ENCODE results near the gene COL9A2. TPM values are rescaled to one million over a fixed set of nuclear protein-coding genes. Genes with fewer than 3 reads are reported as not detected.

The COL9A2 gene
- polyA plus RNA-seq, 1 of the 3 experiments (the other 2 are of a cell fraction), result 0.94 TPM

DNA sequence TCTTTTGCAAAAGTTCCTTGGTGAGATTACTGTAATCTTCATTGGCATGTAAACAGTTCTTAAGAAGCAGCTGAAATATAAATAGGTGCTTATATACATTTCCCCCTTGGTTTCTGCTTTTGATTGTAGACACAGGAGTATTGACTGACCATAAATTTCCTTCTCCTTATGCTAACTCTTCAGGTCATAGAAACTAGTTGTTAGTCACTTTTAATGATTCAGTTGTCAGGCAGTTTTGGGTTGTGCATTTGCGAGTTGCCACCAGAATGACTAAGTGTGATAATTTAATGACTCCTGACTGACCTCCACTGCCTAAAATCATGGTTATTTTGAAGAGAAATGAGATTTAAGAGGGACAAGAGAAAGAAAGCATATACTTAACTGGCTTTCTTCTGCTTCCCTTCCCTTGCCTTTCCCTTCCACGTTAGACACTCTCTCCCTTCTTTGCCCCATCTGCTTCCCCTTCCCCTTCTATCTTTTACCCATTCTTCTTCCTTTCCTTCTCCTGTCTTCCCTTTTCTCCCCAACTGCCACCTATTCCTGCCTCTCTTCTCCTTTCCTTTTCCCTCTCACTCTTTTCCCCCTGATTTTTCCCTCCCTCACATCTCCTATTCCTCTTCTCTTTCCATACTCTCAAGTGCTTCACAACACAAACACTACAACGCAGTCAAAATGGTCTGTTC lies 46.8 kb downstream of the COL9A2 start:
- Histone ChIP-seq H3K27me3 (ENCODE audit: insufficient read depth) (no peaks in the 10 kb centered on the region), H4K20me1 (ENCODE audit: insufficient read depth) (0 out of 2 replicates have a peak, but pooled peaks cover 4% of the 10 kb centered on the region), H3K4me1 (ENCODE audit: control insufficient read depth in 1 of 2, insufficient read depth in 2 of 2, low read depth in 1 of 2, low read length in 1 of 2) (no peaks in the 10 kb centered on the region; a peak in 2 of 4 replicates), H3K27ac (ENCODE audit: low read depth in 2 of 2, low read length in 1 of 2) (no peak overlapping the region), H3K4me2 (no peak overlapping the region), H3K79me2 (ENCODE audit: insufficient read depth) (peaks cover 35% of the 10 kb centered on the region; the same call in 1 of the 2 replicates), H3K9me3 (no peaks in the 10 kb centered on the region), H3F3A (replicated peaks; ENCODE audit: insufficient read depth) (peaks cover 28% of the 10 kb centered on the region), H3K36me3 (replicated peaks in 1 of 2; ENCODE audit: control insufficient read depth in 1 of 2, insufficient read depth in 2 of 2, low read length in 1 of 2) (peaks cover 62 to 63% of the 10 kb centered on the region in 2 experiments), H2AFZ (ENCODE audit: low read depth) (no peak overlapping the region), H3K4me3 (ENCODE audit: low read depth in 2 of 2, low read length in 1 of 2) (no peak overlapping the region), H3K9ac (no peak overlapping the region), H3K9me2 (no peaks in the 10 kb centered on the region)
- POLR2A ChIA-PET, result no interaction called here
- WGBS (ENCODE audit: low lambda C conversion rate), result 89% methylated on average over 3 of the region's 3 CpGs
- no peak for DNase-seq
- CTCF ChIA-PET, result interaction anchor here (1.7 kb wide), 1 partner anchor 117 kb away, joined by 8 read pairs; no protein-coding TSS in a partner anchor
- TF ChIP-seq TEAD4 (IDR thresholded peaks at IDR 0.05; ENCODE audit: borderline replicate concordance, insufficient read depth) (no peak), NRF1 (IDR thresholded peaks at IDR 0.05; ENCODE audit: low read depth, low read length) (no peak), POLR2AphosphoS5 (IDR thresholded peaks at IDR 0.05; ENCODE audit: low read depth, low read length) (no peak), PBX3 (IDR thresholded peaks at IDR 0.05) (no peak), NFIC (IDR thresholded peaks at IDR 0.05; ENCODE audit: borderline replicate concordance) (no peak), TCF12 (IDR thresholded peaks at IDR 0.05) (no peak)
- TF ChIP-seq, protein P1, sequence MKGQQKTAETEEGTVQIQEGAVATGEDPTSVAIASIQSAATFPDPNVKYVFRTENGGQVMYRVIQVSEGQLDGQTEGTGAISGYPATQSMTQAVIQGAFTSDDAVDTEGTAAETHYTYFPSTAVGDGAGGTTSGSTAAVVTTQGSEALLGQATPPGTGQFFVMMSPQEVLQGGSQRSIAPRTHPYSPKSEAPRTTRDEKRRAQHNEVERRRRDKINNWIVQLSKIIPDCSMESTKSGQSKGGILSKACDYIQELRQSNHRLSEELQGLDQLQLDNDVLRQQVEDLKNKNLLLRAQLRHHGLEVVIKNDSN (IDR thresholded peaks at IDR 0.05; ENCODE audit: borderline replicate concordance, low read depth), result no peak

GRCh38 chr1:40268211-40268610 lies 48.9 kb downstream of the COL9A2 start:
- H3K4me1 ChIP-seq (ENCODE audit: control insufficient read depth in 1 of 2, insufficient read depth in 2 of 2, low read depth in 1 of 2, low read length in 1 of 2), result no peaks in the 10 kb centered on the region; a peak in 2 of 4 replicates
- H3K4me3 ChIP-seq (ENCODE audit: low read depth in 2 of 2, low read length in 1 of 2), result no peak overlapping the region
- peaks cover 57 to 63% of the 10 kb centered on the region in 2 experiments for H3K36me3 ChIP-seq (replicated peaks in 1 of 2; ENCODE audit: control insufficient read depth in 1 of 2, insufficient read depth in 2 of 2, low read length in 1 of 2)
- H3K9ac ChIP-seq, result peak overlapping the region; percentile 64; the same call in 1 of the 2 replicates
- ChIA-PET POLR2A (no interaction called here), CTCF (interaction anchor here (1.3 kb wide), 1 partner anchor 98 kb away, joined by 3 read pairs; no protein-coding TSS in a partner anchor)
- peaks cover 52% of the 10 kb centered on the region for H3K79me2 ChIP-seq (ENCODE audit: insufficient read depth)
- TF ChIP-seq SIN3A (IDR thresholded peaks at IDR 0.05; ENCODE audit: borderline replicate concordance, low read depth, low read length) (no peak), NFIC (IDR thresholded peaks at IDR 0.05; ENCODE audit: borderline replicate concordance) (no peak), NRF1 (IDR thresholded peaks at IDR 0.05; ENCODE audit: low read depth, low read length) (no peak), SMC3 (IDR thresholded peaks at IDR 0.05; ENCODE audit: low read depth, low read length) (no peak), RAD21 (IDR thresholded peaks at IDR 0.05; ENCODE audit: low read length) (no peak), JUND (IDR thresholded peaks at IDR 0.05) (no peak), TAF1 (IDR thresholded peaks at IDR 0.05; ENCODE audit: borderline replicate concordance, low read depth, low read length) (no peak), RFX5 (IDR thresholded peaks at IDR 0.05; ENCODE audit: low read length) (no peak), CHD2 (IDR thresholded peaks at IDR 0.05; ENCODE audit: low read length, partially characterized antibody) (no peak), FOSL2 (IDR thresholded peaks at IDR 0.05; ENCODE audit: borderline replicate concordance, low read depth) (no peak), RCOR1 (IDR thresholded peaks at IDR 0.05; ENCODE audit: low read length) (no peak), ELF1 (IDR thresholded peaks at IDR 0.05) (no peak), TEAD4 (IDR thresholded peaks at IDR 0.05; ENCODE audit: borderline replicate concordance, insufficient read depth) (no peak), EZH2phosphoT487 (IDR thresholded peaks at IDR 0.05; ENCODE audit: borderline replicate concordance, low read depth) (no peak), MEF2A (IDR thresholded peaks at IDR 0.05; ENCODE audit: borderline replicate concordance, low read depth) (no peak), FOXJ3 (CRISPR knock-in tag; IDR thresholded peaks at IDR 0.05) (no peak), YY1 (IDR thresholded peaks at IDR 0.05; ENCODE audit: low read depth) (no peak), MXI1 (IDR thresholded peaks at IDR 0.05; ENCODE audit: low read depth, low read length) (no peak)
- TF ChIP-seq, protein P1 (IDR thresholded peaks at IDR 0.05; ENCODE audit: borderline replicate concordance, low read depth), result no peak
- TF ChIP-seq, protein P2, sequence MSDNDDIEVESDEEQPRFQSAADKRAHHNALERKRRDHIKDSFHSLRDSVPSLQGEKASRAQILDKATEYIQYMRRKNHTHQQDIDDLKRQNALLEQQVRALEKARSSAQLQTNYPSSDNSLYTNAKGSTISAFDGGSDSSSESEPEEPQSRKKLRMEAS (IDR thresholded peaks at IDR 0.05; ENCODE audit: low read depth), result no peak
- no peaks in the 10 kb centered on the region for H3K9me2 ChIP-seq
- H3K4me2 ChIP-seq, result no peak overlapping the region
- no peak for DNase-seq
- no peaks in the 10 kb centered on the region for H3K27me3 ChIP-seq (ENCODE audit: insufficient read depth)
- peak overlapping the region in 1 of 2 experiments; percentile 99; a peak in 2 of 4 replicates for H3K27ac ChIP-seq (ENCODE audit: low read depth in 2 of 2, low read length in 1 of 2)
- peaks cover 28% of the 10 kb centered on the region for H3F3A ChIP-seq (replicated peaks; ENCODE audit: insufficient read depth)
- H2AFZ ChIP-seq (ENCODE audit: low read depth), result no peak overlapping the region
- no peaks in the 10 kb centered on the region for H3K9me3 ChIP-seq
- 0 out of 2 replicates have a peak, but pooled peaks cover 4% of the 10 kb centered on the region for H4K20me1 ChIP-seq (ENCODE audit: insufficient read depth)

All from SK-N-SH (cell line).